ENCODE results near the gene TMEM267. TPM values are rescaled to one million over a fixed set of nuclear protein-coding genes. Genes with fewer than 3 reads are reported as not detected.
"Not testable (repeated sequence)": the region's sequence is repeated elsewhere in the genome, so short reads cannot be mapped to it uniquely, and the experiment has no call there.

Gene TMEM267
- total RNA-seq, 1 donor from 2014 or later: 12.8 TPM

- H3K9me3 ChIP-seq: no peaks in the 10 kb centered on the region
- H3K27me3 ChIP-seq: no peaks in the 10 kb centered on the region
- intact Hi-C loops (cut with DNase I): no loop called here
- TF ChIP-seq POLR2AphosphoS5 (IDR thresholded peaks at IDR 0.05; ENCODE audit: insufficient read depth in 1 of 2, low read depth in 1 of 2) (no peak), CTCF (IDR thresholded peaks at IDR 0.05) (no peak), POLR2A (IDR thresholded peaks at IDR 0.05) (no peak)
- H3K4me1 ChIP-seq: no peaks in the 10 kb centered on the region
- no peak overlapping the region for H3K4me3 ChIP-seq
- H3K27ac ChIP-seq: no peak overlapping the region
- peak in 1 of 2 donors; percentile 42 for DNase-seq (ENCODE audit: extremely low spot score in 2 of 2)
- H3K36me3 ChIP-seq: no peaks in the 10 kb centered on the region
Measured at GRCh38 chr5:43410414-43410813, 73.3 kb downstream of the TMEM267 start.

- H3K4me1 ChIP-seq: no peaks in the 10 kb centered on the region
- no peaks in the 10 kb centered on the region for H3K27me3 ChIP-seq
- no peak overlapping the region for H3K4me3 ChIP-seq
- H3K27ac ChIP-seq: no peak overlapping the region
- no peak for DNase-seq (ENCODE audit: extremely low spot score in 2 of 2)
- TF ChIP-seq POLR2A (IDR thresholded peaks at IDR 0.05): no peak
- no peak for TF ChIP-seq CTCF (IDR thresholded peaks at IDR 0.05)
- TF ChIP-seq POLR2AphosphoS5 (IDR thresholded peaks at IDR 0.05; ENCODE audit: insufficient read depth in 1 of 2, low read depth in 1 of 2): no peak
- intact Hi-C loops (cut with DNase I): no loop called here
- no peaks in the 10 kb centered on the region for H3K9me3 ChIP-seq
- H3K36me3 ChIP-seq: no peaks in the 10 kb centered on the region
Measured at GRCh38 chr5:43409809-43410271, 73.8 kb downstream of the TMEM267 start.

GRCh38 chr5:43402524-43403066 lies 81.1 kb downstream of the TMEM267 start:
- H3K36me3 ChIP-seq; H3K4me1 ChIP-seq; DNase-seq (ENCODE audit: extremely low spot score in 2 of 2); H3K27ac ChIP-seq; H3K9me3 ChIP-seq; intact Hi-C loops (cut with DNase I); H3K27me3 ChIP-seq; H3K4me3 ChIP-seq: not testable (repeated sequence)

- Histone ChIP-seq H3K4me1 (no peaks in the 10 kb centered on the region), H3K27ac (no peak overlapping the region), H3K27me3 (no peaks in the 10 kb centered on the region), H3K36me3 (no peaks in the 10 kb centered on the region), H3K9me3 (no peaks in the 10 kb centered on the region), H3K4me3 (no peak overlapping the region)
- intact Hi-C loops (cut with DNase I): no loop called here
- TF ChIP-seq POLR2AphosphoS5 (IDR thresholded peaks at IDR 0.05; ENCODE audit: insufficient read depth in 1 of 2, low read depth in 1 of 2) (no peak), CTCF (IDR thresholded peaks at IDR 0.05) (no peak), POLR2A (IDR thresholded peaks at IDR 0.05) (no peak)
- DNase-seq (ENCODE audit: extremely low spot score in 2 of 2): no peak
Measured at GRCh38 chr5:43401827-43402226, 81.8 kb downstream of the TMEM267 start.

- no peak for DNase-seq (ENCODE audit: extremely low spot score in 2 of 2)
- peaks cover 4% of the 10 kb centered on the region for H3K4me1 ChIP-seq
- no peak overlapping the region for H3K4me3 ChIP-seq
- no peaks in the 10 kb centered on the region for H3K36me3 ChIP-seq
- H3K27me3 ChIP-seq: no peaks in the 10 kb centered on the region
- no peaks in the 10 kb centered on the region for H3K9me3 ChIP-seq
- TF ChIP-seq CTCF (IDR thresholded peaks at IDR 0.05) (no peak), POLR2AphosphoS5 (IDR thresholded peaks at IDR 0.05; ENCODE audit: insufficient read depth in 1 of 2, low read depth in 1 of 2) (no peak), POLR2A (IDR thresholded peaks at IDR 0.05) (no peak)
- intact Hi-C loops (cut with DNase I): no loop called here
- H3K27ac ChIP-seq: no peak overlapping the region
Measured at GRCh38 chr5:43400082-43400481, 83.6 kb downstream of the TMEM267 start.
